HPDE6-E6E7 (cell line): ENCODE data around the gene TMEM219.
A peak's percentile ranks its signal among the peaks of the same experiment; 100 is the strongest.

ENCODE experiments used
- DNase-seq: peaks from one replicate; pipeline ENCODE4 v3.0.0; 2011; ENCODE audit warnings: missing footprints; ENCODE audit errors: extremely low spot score

TMEM219 gene

GRCh38 chr16:29995324-29995910, 33.5 kb downstream of the TMEM219 start, which contains the start of gene HIRIP3:
Gene HIRIP3 (minus strand): TSS chr16:29995617. CDS start chr16:29995605, 12 bp downstream.
- DNase-seq = peak; percentile 82

- DNase-seq = peak; percentile 98
Measured at GRCh38 chr16:29995911-29996765, 34.3 kb downstream of the TMEM219 start, which contains the start of gene INO80E. Gene INO80E (plus strand): TSS chr16:29996241. CDS start chr16:29996311, 70 bp downstream.

- no peak for DNase-seq
Measured at GRCh38 chr16:29996766-29997250, 34.9 kb downstream of the TMEM219 start.

- no peak for DNase-seq
Measured at GRCh38 chr16:29999605-30000004, 37.7 kb downstream of the TMEM219 start.

- no peak for DNase-seq
Measured at GRCh38 chr16:30000735-30001631, 39.1 kb downstream of the TMEM219 start.

- no peak for DNase-seq
Measured at GRCh38 chr16:30002614-30003346, 40.9 kb downstream of the TMEM219 start.

- no peak for DNase-seq
Measured at GRCh38 chr16:30003670-30004423, 42.0 kb downstream of the TMEM219 start.

- no peak for DNase-seq
Measured at GRCh38 chr16:30004424-30004776, 42.5 kb downstream of the TMEM219 start.

- no peak for DNase-seq
Measured at GRCh38 chr16:30004811-30005242, 42.9 kb downstream of the TMEM219 start.

GRCh38 chr16:30005341-30006094, 43.6 kb downstream of the TMEM219 start:
- DNase-seq = peak; percentile 51

GRCh38 chr16:30006095-30006473, 44.2 kb downstream of the TMEM219 start:
- DNase-seq = no peak

GRCh38 chr16:30006659-30007377, 44.9 kb downstream of the TMEM219 start:
- DNase-seq = no peak

- DNase-seq = no peak
Measured at GRCh38 chr16:30007378-30007895, 45.6 kb downstream of the TMEM219 start.

GRCh38 chr16:30009085-30009862, 47.4 kb downstream of the TMEM219 start:
- no peak for DNase-seq

GRCh38 chr16:30009990-30010843, 48.3 kb downstream of the TMEM219 start:
- DNase-seq = no peak

- no peak for DNase-seq
Measured at GRCh38 chr16:30010844-30011713, 49.2 kb downstream of the TMEM219 start, which contains the start of gene DOC2A. Gene DOC2A (minus strand): TSS chr16:30011027. CDS start chr16:30010222, 805 bp downstream.
